ENCODE results near the gene PARD3B.

GRCh38 chr2:204870053-204870452 is 324.8 kb downstream of the PARD3B start:
- TF ChIP-seq POLR2AphosphoS5 (IDR thresholded peaks at IDR 0.05; ENCODE audit: insufficient read depth in 1 of 2, low read depth in 1 of 2) (no peak), CTCF (IDR thresholded peaks at IDR 0.05) (no peak)
